Measurements from ENCODE around the gene LAMTOR2. TPM values are rescaled to one million over a fixed set of nuclear protein-coding genes. Genes with fewer than 3 reads are reported as not detected.

The LAMTOR2 gene
- total RNA-seq, 1 donor from 2014 or later = 61.0 TPM

DNA sequence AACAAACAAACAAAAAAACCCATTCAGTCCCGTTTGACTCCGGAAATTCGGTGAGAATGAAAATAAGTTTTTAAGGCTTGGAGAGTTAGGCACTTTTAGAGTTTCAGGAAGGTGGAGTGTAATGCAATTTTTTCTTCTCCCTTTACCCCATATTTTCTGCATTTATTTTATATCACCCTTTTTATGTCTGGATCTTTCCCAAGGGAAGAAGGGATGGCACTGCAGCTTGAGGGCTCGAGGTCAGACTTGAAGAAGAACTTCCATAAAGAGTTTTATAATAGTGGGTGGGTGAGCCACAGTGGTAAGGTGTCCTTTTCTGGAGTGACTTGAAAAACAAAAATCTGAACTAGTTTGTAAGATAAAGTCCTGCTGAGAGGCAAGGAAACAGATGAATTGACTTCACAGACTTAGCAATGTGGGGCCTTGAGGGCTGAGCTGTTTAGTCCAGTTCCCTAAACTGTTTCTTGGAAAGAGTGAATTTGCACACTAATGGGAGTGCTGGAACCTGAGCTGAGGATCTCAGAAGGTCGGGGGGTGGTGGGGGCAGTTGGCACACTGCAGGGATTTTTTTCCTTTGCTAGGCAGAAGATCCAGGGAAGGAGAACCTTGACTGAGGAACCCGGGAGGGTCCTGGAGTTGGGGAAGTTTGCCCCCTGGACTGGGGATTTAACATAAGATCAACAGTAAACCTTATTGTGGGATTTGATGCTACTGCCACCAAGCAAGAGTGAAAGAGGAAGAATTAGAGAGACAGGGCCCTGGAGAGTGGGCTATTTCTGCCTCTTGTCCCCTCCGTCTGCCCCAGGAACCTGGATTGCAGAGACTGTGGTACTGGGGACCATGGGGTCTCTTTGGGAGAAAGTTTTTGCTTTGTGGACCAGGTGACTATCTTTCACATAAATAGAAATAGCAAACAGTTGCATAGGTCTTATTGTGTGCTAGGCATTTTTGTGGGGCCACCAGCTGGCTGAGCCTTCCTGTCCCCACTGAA, 29.5 kb downstream of the LAMTOR2 start:
- peak overlapping the region; percentile 99 for H3K27ac Mint-ChIP-seq
- no peaks in the 10 kb centered on the region for H3K9me3 Mint-ChIP-seq (ENCODE audit: low read depth)
- H3K4me3 Mint-ChIP-seq (ENCODE audit: low read depth) = peak overlapping the region; percentile 98
- peaks cover 48% of the 10 kb centered on the region for H3K4me1 Mint-ChIP-seq (ENCODE audit: low read depth)
- H3K36me3 Mint-ChIP-seq (ENCODE audit: insufficient read depth) = peaks cover 8% of the 10 kb centered on the region
- DNase-seq (ENCODE audit: low spot score, unreplicated experiment) = no peak
- TF ChIP-seq, protein P1, sequence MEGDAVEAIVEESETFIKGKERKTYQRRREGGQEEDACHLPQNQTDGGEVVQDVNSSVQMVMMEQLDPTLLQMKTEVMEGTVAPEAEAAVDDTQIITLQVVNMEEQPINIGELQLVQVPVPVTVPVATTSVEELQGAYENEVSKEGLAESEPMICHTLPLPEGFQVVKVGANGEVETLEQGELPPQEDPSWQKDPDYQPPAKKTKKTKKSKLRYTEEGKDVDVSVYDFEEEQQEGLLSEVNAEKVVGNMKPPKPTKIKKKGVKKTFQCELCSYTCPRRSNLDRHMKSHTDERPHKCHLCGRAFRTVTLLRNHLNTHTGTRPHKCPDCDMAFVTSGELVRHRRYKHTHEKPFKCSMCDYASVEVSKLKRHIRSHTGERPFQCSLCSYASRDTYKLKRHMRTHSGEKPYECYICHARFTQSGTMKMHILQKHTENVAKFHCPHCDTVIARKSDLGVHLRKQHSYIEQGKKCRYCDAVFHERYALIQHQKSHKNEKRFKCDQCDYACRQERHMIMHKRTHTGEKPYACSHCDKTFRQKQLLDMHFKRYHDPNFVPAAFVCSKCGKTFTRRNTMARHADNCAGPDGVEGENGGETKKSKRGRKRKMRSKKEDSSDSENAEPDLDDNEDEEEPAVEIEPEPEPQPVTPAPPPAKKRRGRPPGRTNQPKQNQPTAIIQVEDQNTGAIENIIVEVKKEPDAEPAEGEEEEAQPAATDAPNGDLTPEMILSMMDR (IDR thresholded peaks at IDR 0.05; ENCODE audit: unreplicated experiment) = no peak
- no peaks in the 10 kb centered on the region for H3K27me3 Mint-ChIP-seq

DNA sequence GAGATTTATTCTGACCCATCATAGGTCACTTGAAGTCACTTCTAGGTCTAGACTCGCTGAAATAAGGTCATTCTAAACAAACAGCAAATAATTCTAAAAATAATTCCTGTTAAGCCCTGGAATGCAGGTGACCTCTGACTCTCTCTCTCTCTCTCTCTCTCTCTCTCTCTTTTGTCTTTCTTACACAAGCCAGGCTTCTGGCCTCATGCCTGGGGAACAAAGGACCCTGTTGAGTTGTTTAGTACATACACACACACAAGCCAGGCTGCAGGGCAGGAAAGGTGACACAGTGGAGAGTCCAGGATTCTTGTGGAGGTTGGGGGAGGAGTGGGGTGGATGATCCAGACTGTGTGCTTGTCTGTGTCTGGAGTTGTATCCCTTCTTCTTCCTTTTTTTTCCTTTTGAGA, 31.7 kb downstream of the LAMTOR2 start:
- H3K4me3 Mint-ChIP-seq (ENCODE audit: low read depth) = peak overlapping the region; percentile 65

DNA sequence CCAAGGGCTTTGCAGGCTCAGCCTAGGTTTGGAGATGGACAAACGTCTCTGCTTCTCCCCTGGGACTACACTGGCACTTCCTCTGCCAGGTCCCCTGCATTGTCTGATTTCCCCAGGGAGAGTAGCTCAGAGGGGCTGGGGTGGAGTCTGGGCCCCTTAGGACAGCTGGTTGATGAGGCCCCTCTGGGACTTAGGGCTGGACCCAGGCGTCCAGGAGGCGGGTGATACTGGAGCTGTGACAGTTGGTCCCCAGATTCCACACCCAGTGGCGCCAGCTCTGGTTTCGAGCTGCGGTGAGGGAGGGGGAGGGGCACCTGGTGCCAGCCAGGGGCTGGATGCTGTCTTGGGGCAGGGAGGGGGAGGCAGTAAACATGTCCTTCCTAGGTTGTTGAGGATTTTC, 35.1 kb downstream of the LAMTOR2 start:
- peaks cover 7% of the 10 kb centered on the region for H3K36me3 Mint-ChIP-seq (ENCODE audit: insufficient read depth)
- no peaks in the 10 kb centered on the region for H3K27me3 Mint-ChIP-seq
- peaks cover 25% of the 10 kb centered on the region for H3K4me1 Mint-ChIP-seq (ENCODE audit: low read depth)
- no peak overlapping the region for H3K4me3 Mint-ChIP-seq (ENCODE audit: low read depth)
- no peak overlapping the region for H3K27ac Mint-ChIP-seq
- no peak for DNase-seq (ENCODE audit: low spot score, unreplicated experiment)
- H3K9me3 Mint-ChIP-seq (ENCODE audit: low read depth) = no peaks in the 10 kb centered on the region
- TF ChIP-seq, protein P1 (IDR thresholded peaks at IDR 0.05; ENCODE audit: unreplicated experiment) = no peak

More for the DNA sequence above, 31.7 kb downstream of the LAMTOR2 start:
- no peak for DNase-seq (ENCODE audit: low spot score, unreplicated experiment)
- Mint-ChIP-seq H3K9me3 (ENCODE audit: low read depth) (no peaks in the 10 kb centered on the region), H3K4me1 (ENCODE audit: low read depth) (peaks cover 39% of the 10 kb centered on the region), H3K27ac (peak overlapping the region; percentile 97), H3K27me3 (no peaks in the 10 kb centered on the region), H3K36me3 (ENCODE audit: insufficient read depth) (peaks cover 4% of the 10 kb centered on the region)
- TF ChIP-seq, protein P1 (IDR thresholded peaks at IDR 0.05; ENCODE audit: unreplicated experiment) = no peak

DNA sequence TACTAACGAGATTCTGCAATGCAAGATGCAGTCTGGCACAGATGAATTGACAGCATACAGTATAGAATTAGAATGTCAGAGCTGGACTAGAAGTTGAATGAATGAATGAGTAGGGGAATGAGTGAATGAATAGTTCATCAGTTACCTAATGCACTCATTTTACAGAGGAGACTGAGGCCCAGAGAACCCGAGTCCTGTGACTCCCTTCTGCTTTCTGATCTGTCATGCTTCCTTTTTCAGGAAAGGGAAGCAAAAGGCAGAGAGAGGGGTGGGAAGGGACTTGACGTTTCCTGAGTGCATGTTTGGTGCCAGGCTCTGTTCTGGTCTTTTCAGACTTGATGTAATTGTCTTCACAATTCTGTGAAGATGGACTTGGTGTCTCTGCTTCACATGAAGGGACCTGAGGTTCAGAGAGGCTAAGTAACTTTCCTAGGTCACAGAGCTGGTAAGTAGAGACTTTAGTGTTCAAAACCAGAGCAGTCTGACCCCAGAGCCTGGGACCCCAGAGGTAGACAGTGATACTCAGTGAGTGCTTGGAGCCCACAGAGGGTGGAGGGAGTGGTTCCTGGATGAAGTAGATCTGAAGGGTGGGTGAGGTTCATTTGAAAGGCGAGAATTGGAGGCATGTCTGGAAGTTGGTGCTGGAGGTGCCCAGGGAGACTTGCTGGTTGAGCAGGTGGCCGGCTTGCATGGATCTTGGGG, 35.7 kb downstream of the LAMTOR2 start:
- TF ChIP-seq, protein P1 (IDR thresholded peaks at IDR 0.05; ENCODE audit: unreplicated experiment) = no peak
- no peak overlapping the region for H3K4me3 Mint-ChIP-seq (ENCODE audit: low read depth)
- no peaks in the 10 kb centered on the region for H3K9me3 Mint-ChIP-seq (ENCODE audit: low read depth)
- peaks cover 7% of the 10 kb centered on the region for H3K36me3 Mint-ChIP-seq (ENCODE audit: insufficient read depth)
- no peaks in the 10 kb centered on the region for H3K27me3 Mint-ChIP-seq
- no peak for DNase-seq (ENCODE audit: low spot score, unreplicated experiment)
- peaks cover 20% of the 10 kb centered on the region for H3K4me1 Mint-ChIP-seq (ENCODE audit: low read depth)
- peak overlapping the region; percentile 69 for H3K27ac Mint-ChIP-seq

DNA sequence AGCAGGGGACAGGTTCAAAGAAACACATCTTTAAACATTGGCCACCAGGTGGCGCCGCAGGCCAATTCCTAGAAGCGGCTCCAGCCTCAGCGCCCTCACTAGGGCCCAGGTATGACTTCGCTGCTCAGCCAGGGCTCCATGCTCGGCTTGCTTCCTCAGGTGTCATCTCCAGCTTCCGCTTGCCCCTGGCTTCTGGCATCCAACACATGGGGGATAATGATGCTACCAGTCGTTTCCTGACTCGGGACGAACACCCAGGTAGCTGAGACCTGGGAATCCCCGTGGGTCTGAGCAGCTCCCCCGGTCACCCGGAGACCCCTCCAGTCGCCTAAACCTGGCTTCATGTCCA, 36.2 kb downstream of the LAMTOR2 start:
- peaks cover 18% of the 10 kb centered on the region for H3K4me1 Mint-ChIP-seq (ENCODE audit: low read depth)

More for the DNA sequence above, 36.2 kb downstream of the LAMTOR2 start:
- Mint-ChIP-seq H3K9me3 (ENCODE audit: low read depth) (no peaks in the 10 kb centered on the region), H3K27ac (peak overlapping the region; percentile 69), H3K4me3 (ENCODE audit: low read depth) (no peak overlapping the region), H3K27me3 (no peaks in the 10 kb centered on the region), H3K36me3 (ENCODE audit: insufficient read depth) (peaks cover 9% of the 10 kb centered on the region)
- DNase-seq (ENCODE audit: low spot score, unreplicated experiment) = peak; percentile 86
- TF ChIP-seq, protein P1 (IDR thresholded peaks at IDR 0.05; ENCODE audit: unreplicated experiment) = peak; percentile 86

Measured in progenitor cell of endocrine pancreas (in vitro differentiated cells).